Endothelial cell of umbilical vein (primary cell): ENCODE results near the gene RAD9B. TPM values are rescaled to one million over a fixed set of nuclear protein-coding genes. Genes with fewer than 3 reads are reported as not detected.

Experiments
- BruUV-seq: library from RNA; stranded (reverse); fragments of 400-500 nt; replicated peaks from 2 replicates; lab custom pipeline; 2021; lab: Mats Ljungman, UMichigan
- CTCF ChIA-PET: fragments of 300-600, 350-600 bp; sonication (Branson Sonifier 250); formaldehyde crosslinking; loops from one replicate; lab custom pipeline; 2021; ENCODE audit warnings: antibody characterized with exemption, inconsistent platforms; lab: Charles Lee
- POLR2A ChIA-PET: fragments of 300-600, 350-600 bp; sonication (Branson Sonifier 250); formaldehyde crosslinking; loops from one replicate; lab custom pipeline; 2021; ENCODE audit warnings: antibody characterized with exemption, inconsistent platforms; lab: Charles Lee
- DNase-seq: peaks from one replicate; pipeline ENCODE4 v3.0.0-alpha.2; 2011; ENCODE audit warnings: low read depth, low spot score
- FAIRE-seq: peaks from 2 replicates; lab custom pipeline; 2011; peaks lifted over from hg19 to GRCh38; lab: Jason Lieb, UNC
- H2AFZ ChIP-seq: 2 replicates; pipeline ENCODE4 v1.6.0; 2012; ENCODE audit warnings: low read depth, low read length, control low read depth, inconsistent platforms
- H3K27ac ChIP-seq: 2 replicates; pipeline ENCODE4 v1.5.1; 2011; ENCODE audit warnings: low read depth, mild to moderate bottlenecking, control low read depth, low read length, moderate library complexity; ENCODE audit not compliant: insufficient read depth
- H3K27me3 ChIP-seq, 2 experiments: 2 replicates each; pipeline versions ENCODE4 v1.6.0 to v1.6.1; 2011; ENCODE audit warnings: low read length in 2 of 2, mixed read lengths in 1 of 2; ENCODE audit not compliant: control insufficient read depth in 2 of 2, insufficient read depth in 2 of 2
- H3K36me3 ChIP-seq, 2 experiments: 2 replicates in 1 of 2; 3 replicates in 1 of 2; pipeline ENCODE4 v1.5.1; 2011; ENCODE audit warnings: low read length in 2 of 2, mild to moderate bottlenecking in 1 of 2, moderate library complexity in 1 of 2; ENCODE audit not compliant: control insufficient read depth in 2 of 2, insufficient read depth in 2 of 2; ENCODE audit errors: extremely low read depth in 1 of 2
- H3K4me1 ChIP-seq: 3 replicates; pipeline ENCODE4 v1.5.1; 2011; ENCODE audit warnings: mild to moderate bottlenecking, low read length; ENCODE audit not compliant: control insufficient read depth, insufficient read depth; ENCODE audit errors: extremely low read depth
- H3K4me2 ChIP-seq: 2 replicates; pipeline ENCODE4 v1.6.1; 2011; ENCODE audit warnings: low read length, control low read depth, mixed read lengths; ENCODE audit not compliant: insufficient read depth
- H3K4me3 ChIP-seq, 3 experiments: fragments of 200-600 bp in 1 of 3; sonication (generic), shearing (Covaris generic) in 1 of 3; replicated peaks in 1 of 3; 2 replicates each; pipeline ENCODE4 v1.5.1; 2011 to 2016; ENCODE audit warnings: control low read depth in 3 of 3, low read length in 3 of 3, mild to moderate bottlenecking in 2 of 3, inconsistent platforms in 1 of 3, low read depth in 1 of 3, moderate library complexity in 1 of 3; ENCODE audit not compliant: insufficient read depth in 1 of 3
- H3K79me2 ChIP-seq: 2 replicates; pipeline ENCODE4 v1.6.0; 2012; ENCODE audit warnings: low read length, inconsistent platforms; ENCODE audit not compliant: control insufficient read depth, insufficient read depth
- H3K9ac ChIP-seq: replicated peaks from 2 replicates; pipeline ENCODE3; 2011; ENCODE audit warnings: low read length, control low read depth; ENCODE audit not compliant: insufficient read depth; ENCODE audit errors: extremely low read depth
- H3K9me1 ChIP-seq: replicated peaks from 3 replicates; pipeline ENCODE4 v1.6.0; 2011; ENCODE audit warnings: mild to moderate bottlenecking, low read length; ENCODE audit not compliant: control insufficient read depth, insufficient read depth; ENCODE audit errors: extremely low read depth
- H3K9me3 ChIP-seq: replicated peaks from 2 replicates; pipeline ENCODE4 v1.5.1; 2012; ENCODE audit warnings: low read length, inconsistent platforms; ENCODE audit not compliant: control insufficient read depth, insufficient read depth
- H4K20me1 ChIP-seq: replicated peaks from 2 replicates; pipeline ENCODE3; 2011; ENCODE audit warnings: mild to moderate bottlenecking, low read length; ENCODE audit not compliant: control insufficient read depth, insufficient read depth; ENCODE audit errors: extremely low read depth
- EZH2 ChIP-seq: IDR thresholded peaks from 2 replicates; pipeline ENCODE4 v1.6.1; 2012; ENCODE audit warnings: borderline replicate concordance, low read depth, mild to moderate bottlenecking, moderate library complexity, low read length, inconsistent platforms; ENCODE audit not compliant: severe bottlenecking
- FOS ChIP-seq: IDR thresholded peaks from 2 replicates; pipeline ENCODE4 v1.6.1; 2011; ENCODE audit warnings: mild to moderate bottlenecking, low read length, moderate library complexity, borderline replicate concordance; ENCODE audit not compliant: insufficient read depth
- GATA2 ChIP-seq: IDR thresholded peaks from 2 replicates; pipeline ENCODE4 v1.7.0; 2011; ENCODE audit warnings: low read depth, mild to moderate bottlenecking, moderate library complexity, mixed read lengths, low read length; ENCODE audit not compliant: insufficient read length, insufficient read depth
- JUN ChIP-seq: IDR thresholded peaks from 2 replicates; pipeline ENCODE4 v1.6.1; 2011; ENCODE audit warnings: borderline replicate concordance, low read depth; ENCODE audit not compliant: insufficient read length, insufficient read depth
- MAX ChIP-seq: IDR thresholded peaks from 2 replicates; pipeline ENCODE4 v1.6.1; 2011; ENCODE audit not compliant: insufficient read depth, insufficient read length
- MYC ChIP-seq: IDR thresholded peaks from one replicate; pipeline ENCODE4 v1.6.1; 2011; ENCODE audit warnings: mild to moderate bottlenecking, low read depth, low read length
- POLR2A ChIP-seq: IDR thresholded peaks from 2 replicates; pipeline ENCODE4 v1.6.1; 2012; ENCODE audit warnings: low read depth, mild to moderate bottlenecking, control low read depth, low read length
- POLR2AphosphoS5 ChIP-seq: IDR thresholded peaks from 2 replicates; pipeline ENCODE4 v1.6.1; 2012; ENCODE audit warnings: low read depth, mild to moderate bottlenecking, control low read depth, low read length, moderate library complexity; ENCODE audit not compliant: insufficient read depth
- dilution Hi-C: fragments of 300-500 bp; cut with MboI; formaldehyde crosslinking; loops from one replicate; pipeline ENCODE4 v1.15.0; 2019; ENCODE audit warnings: low sequenced_read_pairs; ENCODE audit not compliant: extremely low pct_ligation_motif_present
- intact Hi-C: fragments of 100-400 bp; cut with micrococcal nuclease; formaldehyde crosslinking; loops from one replicate; pipeline ENCODE4 v1.10.0; 2022
- polyA plus RNA-seq, 4 experiments: library from polyadenylated mRNA; depleted of rRNA in 3 of 4; stranded (reverse) in 3 of 4; unstranded in 1 of 4; fragments of >200 nt; gene quantifications; 2 replicates each; pipeline versions ENCODE4 v1.2.1 to v1.2.3, GENCODE V29; 2011 to 2012; ENCODE audit warnings: missing spikeins in 1 of 4
- total RNA-seq: library from RNA; stranded (reverse); gene quantifications from 2 replicates; pipeline ENCODE4 v1.2.3, GENCODE V29; 2021
- TF ChIP-seq, protein P1 (sequence below), 2 donors: IDR thresholded peaks; 1 replicate in 1 of 2; 2 replicates in 1 of 2; pipeline ENCODE4 v1.5.1; 2011; ENCODE audit warnings: low read length in 2 of 2, mild to moderate bottlenecking in 2 of 2, moderate library complexity in 2 of 2, control low read depth in 1 of 2, inconsistent platforms in 1 of 2, low read depth in 1 of 2; ENCODE audit not compliant: insufficient read depth in 1 of 2; ENCODE audit errors: extremely low read depth in 1 of 2

Gene RAD9B
- total and polyA plus RNA-seq, 2 donors (not counting 3 experiments of a cell fraction or from before 2014, with no cell fraction given), result 0.11 to 0.15 TPM

- no peaks in the 10 kb centered on the region for H3K9me3 ChIP-seq
- no peaks in the 10 kb centered on the region for H3K27me3 ChIP-seq
- intact Hi-C loops, result no loop called here
- H3K4me1 ChIP-seq, result peaks cover 13% of the 10 kb centered on the region
- no peak for TF ChIP-seq MAX
- no peak for TF ChIP-seq EZH2
- TF ChIP-seq, protein P1, sequence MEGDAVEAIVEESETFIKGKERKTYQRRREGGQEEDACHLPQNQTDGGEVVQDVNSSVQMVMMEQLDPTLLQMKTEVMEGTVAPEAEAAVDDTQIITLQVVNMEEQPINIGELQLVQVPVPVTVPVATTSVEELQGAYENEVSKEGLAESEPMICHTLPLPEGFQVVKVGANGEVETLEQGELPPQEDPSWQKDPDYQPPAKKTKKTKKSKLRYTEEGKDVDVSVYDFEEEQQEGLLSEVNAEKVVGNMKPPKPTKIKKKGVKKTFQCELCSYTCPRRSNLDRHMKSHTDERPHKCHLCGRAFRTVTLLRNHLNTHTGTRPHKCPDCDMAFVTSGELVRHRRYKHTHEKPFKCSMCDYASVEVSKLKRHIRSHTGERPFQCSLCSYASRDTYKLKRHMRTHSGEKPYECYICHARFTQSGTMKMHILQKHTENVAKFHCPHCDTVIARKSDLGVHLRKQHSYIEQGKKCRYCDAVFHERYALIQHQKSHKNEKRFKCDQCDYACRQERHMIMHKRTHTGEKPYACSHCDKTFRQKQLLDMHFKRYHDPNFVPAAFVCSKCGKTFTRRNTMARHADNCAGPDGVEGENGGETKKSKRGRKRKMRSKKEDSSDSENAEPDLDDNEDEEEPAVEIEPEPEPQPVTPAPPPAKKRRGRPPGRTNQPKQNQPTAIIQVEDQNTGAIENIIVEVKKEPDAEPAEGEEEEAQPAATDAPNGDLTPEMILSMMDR (IDR thresholded peaks at IDR 0.05; ENCODE audit: extremely low read depth in 1 of 2, insufficient read depth in 1 of 2, low read depth in 1 of 2, low read length in 2 of 2), result no peak
- no peak for TF ChIP-seq FOS
- TF ChIP-seq MYC, result no peak
- no peak for TF ChIP-seq POLR2AphosphoS5
- TF ChIP-seq POLR2A, result no peak
- no peak for TF ChIP-seq GATA2
- no peak for TF ChIP-seq JUN
- BruUV-seq, result no TSS peak
- peaks cover 49% of the 10 kb centered on the region for H3K79me2 ChIP-seq
- DNase-seq (no peak), FAIRE-seq (no peak)
- no peak overlapping the region for H3K27ac ChIP-seq
- H3K9ac ChIP-seq, result no peak overlapping the region
- no peaks in the 10 kb centered on the region for H3K9me1 ChIP-seq
- dilution Hi-C loops, result no loop called here
- no peak overlapping the region for H2AFZ ChIP-seq
- H3K36me3 ChIP-seq, result peaks cover 4 to 9% of the 10 kb centered on the region in 2 experiments
- ChIA-PET CTCF (interaction anchor here (1.2 to 5.1 kb wide), 3 partner anchors 30 to 102 kb away, joined by 3 to 40 read pairs (median 13); partner anchors contain the start of genes ARPC3, FAM216A and GPN3), POLR2A (no interaction called here)
- peaks cover 2% of the 10 kb centered on the region for H4K20me1 ChIP-seq
- no peak overlapping the region for H3K4me3 ChIP-seq
- no peak overlapping the region for H3K4me2 ChIP-seq
These were observed 3.0 kb upstream of the RAD9B start for GRCh38 chr12:110498984-110499706.
